Osteocyte (in vitro differentiated cells): ENCODE results near the gene USP53. TPM values are rescaled to one million over a fixed set of nuclear protein-coding genes. Genes with fewer than 3 reads are reported as not detected.

Experiments
- DNase-seq: peaks from one replicate; pipeline ENCODE4 v3.0.0; 2021; ENCODE audit warnings: mixed read lengths; ENCODE audit not compliant: unreplicated experiment; ENCODE audit errors: extremely low spot score
- H3K27ac Mint-ChIP-seq: one replicate; pipeline ENCODE4 v1.8.0; 2021; ENCODE audit warnings: mild to moderate bottlenecking, mixed read lengths; ENCODE audit not compliant: unreplicated experiment
- H3K27me3 Mint-ChIP-seq: one replicate; pipeline ENCODE4 v1.8.0; 2021; ENCODE audit warnings: mixed read lengths; ENCODE audit not compliant: unreplicated experiment
- H3K36me3 Mint-ChIP-seq: one replicate; pipeline ENCODE4 v1.8.0; 2021; ENCODE audit warnings: mixed read lengths; ENCODE audit not compliant: unreplicated experiment
- H3K4me1 Mint-ChIP-seq: one replicate; pipeline ENCODE4 v1.8.0; 2021; ENCODE audit warnings: mixed read lengths; ENCODE audit not compliant: unreplicated experiment
- H3K4me3 Mint-ChIP-seq: one replicate; pipeline ENCODE4 v1.8.0; 2021; ENCODE audit warnings: mild to moderate bottlenecking, moderate library complexity, mixed read lengths; ENCODE audit not compliant: unreplicated experiment
- H3K9me3 Mint-ChIP-seq: one replicate; pipeline ENCODE4 v1.8.0; 2021; ENCODE audit warnings: mixed read lengths; ENCODE audit not compliant: unreplicated experiment
- total RNA-seq: library from RNA; stranded (reverse); gene quantifications from 2 replicates; pipeline ENCODE4 v1.2.1, GENCODE V29; 2021
- TF ChIP-seq, protein P1 (sequence below): fragments of 200-600 bp; sonication (generic); IDR thresholded peaks from 2 replicates; pipeline ENCODE4 v1.5.0; 2021; ENCODE audit warnings: antibody characterized with exemption, mild to moderate bottlenecking, moderate library complexity

The USP53 gene
- total RNA-seq, 1 donor from 2014 or later = 15.5 TPM

DNA sequence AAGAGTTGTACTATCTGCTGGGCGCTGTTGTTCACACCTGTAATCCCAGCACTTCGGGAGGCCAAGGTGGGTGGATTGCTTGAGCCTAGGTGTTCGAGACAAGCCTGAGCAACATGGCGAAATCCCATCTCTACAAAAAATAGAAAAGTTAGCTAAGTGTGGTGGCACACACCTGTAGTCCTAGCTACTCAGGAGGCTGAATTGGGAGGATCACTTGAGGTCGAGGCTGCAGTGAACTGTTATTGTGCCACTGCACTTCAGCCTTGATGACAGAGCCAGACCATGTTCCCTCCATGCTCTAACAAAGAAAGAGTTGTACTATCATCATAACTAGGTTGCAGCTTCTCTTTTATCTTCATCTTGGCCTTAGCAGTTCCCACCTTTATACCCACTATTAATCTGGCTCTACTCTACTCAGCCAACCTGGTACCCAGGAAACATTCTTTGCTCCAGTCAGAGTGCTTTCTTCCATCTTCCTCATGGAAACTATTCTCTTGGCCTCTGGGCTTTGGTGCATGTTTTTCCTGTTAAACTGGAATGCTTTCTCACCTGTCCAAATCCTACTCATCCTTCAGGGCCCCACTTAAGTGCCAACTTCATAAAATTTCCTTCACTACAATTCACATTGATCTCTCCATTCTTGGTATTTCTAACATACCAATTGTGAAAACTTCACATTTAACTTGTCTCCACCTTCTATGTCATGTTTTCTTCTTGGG is 91.2 kb downstream of the USP53 start:
- peaks cover 3% of the 10 kb centered on the region for H3K36me3 Mint-ChIP-seq
- no peak overlapping the region for H3K27ac Mint-ChIP-seq
- DNase-seq = no peak
- peaks cover 11% of the 10 kb centered on the region for H3K4me1 Mint-ChIP-seq
- H3K4me3 Mint-ChIP-seq = no peak overlapping the region
- TF ChIP-seq, protein P1, sequence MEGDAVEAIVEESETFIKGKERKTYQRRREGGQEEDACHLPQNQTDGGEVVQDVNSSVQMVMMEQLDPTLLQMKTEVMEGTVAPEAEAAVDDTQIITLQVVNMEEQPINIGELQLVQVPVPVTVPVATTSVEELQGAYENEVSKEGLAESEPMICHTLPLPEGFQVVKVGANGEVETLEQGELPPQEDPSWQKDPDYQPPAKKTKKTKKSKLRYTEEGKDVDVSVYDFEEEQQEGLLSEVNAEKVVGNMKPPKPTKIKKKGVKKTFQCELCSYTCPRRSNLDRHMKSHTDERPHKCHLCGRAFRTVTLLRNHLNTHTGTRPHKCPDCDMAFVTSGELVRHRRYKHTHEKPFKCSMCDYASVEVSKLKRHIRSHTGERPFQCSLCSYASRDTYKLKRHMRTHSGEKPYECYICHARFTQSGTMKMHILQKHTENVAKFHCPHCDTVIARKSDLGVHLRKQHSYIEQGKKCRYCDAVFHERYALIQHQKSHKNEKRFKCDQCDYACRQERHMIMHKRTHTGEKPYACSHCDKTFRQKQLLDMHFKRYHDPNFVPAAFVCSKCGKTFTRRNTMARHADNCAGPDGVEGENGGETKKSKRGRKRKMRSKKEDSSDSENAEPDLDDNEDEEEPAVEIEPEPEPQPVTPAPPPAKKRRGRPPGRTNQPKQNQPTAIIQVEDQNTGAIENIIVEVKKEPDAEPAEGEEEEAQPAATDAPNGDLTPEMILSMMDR = no peak
- no peaks in the 10 kb centered on the region for H3K27me3 Mint-ChIP-seq
- H3K9me3 Mint-ChIP-seq = no peaks in the 10 kb centered on the region

GRCh38 chr4:119304431-119304830 is 91.9 kb downstream of the USP53 start:
- DNase-seq = no peak
- TF ChIP-seq, protein P1 = no peak
- Mint-ChIP-seq H3K4me1 (peaks cover 4% of the 10 kb centered on the region), H3K36me3 (no peaks in the 10 kb centered on the region), H3K27ac (no peak overlapping the region), H3K9me3 (no peaks in the 10 kb centered on the region), H3K27me3 (no peaks in the 10 kb centered on the region), H3K4me3 (no peak overlapping the region)

GRCh38 chr4:119307606-119308005 is 95.1 kb downstream of the USP53 start:
- Mint-ChIP-seq H3K4me3 (no peak overlapping the region), H3K27me3 (no peaks in the 10 kb centered on the region), H3K9me3 (no peaks in the 10 kb centered on the region), H3K36me3 (no peaks in the 10 kb centered on the region), H3K27ac (no peak overlapping the region), H3K4me1 (peaks cover 15% of the 10 kb centered on the region)
- TF ChIP-seq, protein P1 = no peak
- DNase-seq = no peak

- TF ChIP-seq, protein P1 = no peak
- Mint-ChIP-seq H3K36me3 (no peaks in the 10 kb centered on the region), H3K9me3 (no peaks in the 10 kb centered on the region), H3K27me3 (peaks cover 5% of the 10 kb centered on the region), H3K4me3 (no peak overlapping the region), H3K4me1 (peaks cover 16% of the 10 kb centered on the region), H3K27ac (peak overlapping the region; percentile 52)
- DNase-seq = no peak
Observed at GRCh38 chr4:119310826-119311225, 98.3 kb downstream of the USP53 start.

- Mint-ChIP-seq H3K27me3 (peaks cover 5% of the 10 kb centered on the region), H3K36me3 (no peaks in the 10 kb centered on the region), H3K27ac (no peak overlapping the region), H3K4me1 (peaks cover 20% of the 10 kb centered on the region), H3K4me3 (no peak overlapping the region), H3K9me3 (no peaks in the 10 kb centered on the region)
- DNase-seq = no peak
- TF ChIP-seq, protein P1 = no peak
Observed at GRCh38 chr4:119313237-119313636, 100.7 kb downstream of the USP53 start.
